Activated CD8-positive, alpha-beta T cell treated with anti-CD3 and anti-CD28 coated beads, Interleukin-2, amount 10 ng/mL, durations not matched to agents 7 days and 5 days (primary cell): ENCODE results near the gene C10orf90. TPM values are rescaled to one million over a fixed set of nuclear protein-coding genes. Genes with fewer than 3 reads are reported as not detected.

Experiments
- ATAC-seq: fragments of 150-1000 bp; cut with Tn5 transposase; one replicate; pipeline ENCODE4 v1.10.0; 2021; ENCODE audit warnings: moderate library complexity
- CTCF ChIA-PET: fragments of 350-600 bp; sonication (Branson Sonifier 250); formaldehyde crosslinking; loops from one replicate; lab custom pipeline; 2021; ENCODE audit warnings: antibody characterized with exemption; lab: Charles Lee
- POLR2A ChIA-PET: fragments of 350-600 bp; sonication (Branson Sonifier 250); formaldehyde crosslinking; loops from one replicate; lab custom pipeline; 2021; ENCODE audit warnings: antibody characterized with exemption; lab: Charles Lee
- DNase-seq: peaks from one replicate; pipeline ENCODE4 v3.0.0-alpha.2; 2020
- H3K27ac Mint-ChIP-seq: one replicate; pipeline ENCODE4 v1.8.0; 2021; ENCODE audit warnings: mild to moderate bottlenecking, mixed read lengths
- H3K27me3 Mint-ChIP-seq: one replicate; pipeline ENCODE4 v1.8.0; 2021; ENCODE audit warnings: low read depth, mixed read lengths
- H3K36me3 Mint-ChIP-seq: one replicate; pipeline ENCODE4 v1.8.0; 2021; ENCODE audit warnings: low read depth, mixed read lengths
- H3K4me1 Mint-ChIP-seq: one replicate; pipeline ENCODE4 v1.8.0; 2021; ENCODE audit warnings: low read depth, mixed read lengths
- H3K4me3 Mint-ChIP-seq: one replicate; pipeline ENCODE4 v1.8.0; 2021; ENCODE audit warnings: mild to moderate bottlenecking, mixed read lengths
- H3K9me3 Mint-ChIP-seq: one replicate; pipeline ENCODE4 v1.8.0; 2022; ENCODE audit warnings: mixed read lengths; ENCODE audit not compliant: insufficient read depth
- total RNA-seq, 2 experiments: library from RNA; stranded (reverse); gene quantifications; one replicate each; pipeline ENCODE4 v1.2.3, GENCODE V29; 2021

The C10orf90 gene
- total RNA-seq, 2 experiments from 2014 or later, result not detected

- ChIA-PET CTCF (no interaction called here), POLR2A (no interaction called here)
- Mint-ChIP-seq H3K4me1 (no peaks in the 10 kb centered on the region), H3K27ac (no peak overlapping the region), H3K36me3 (no peaks in the 10 kb centered on the region), H3K9me3 (peaks cover 10% of the 10 kb centered on the region), H3K4me3 (no peak overlapping the region), H3K27me3 (no peaks in the 10 kb centered on the region)
- no peak for ATAC-seq
- no peak for DNase-seq
Measured at GRCh38 chr10:126433351-126433750, 237.1 kb downstream of the C10orf90 start.

DNA sequence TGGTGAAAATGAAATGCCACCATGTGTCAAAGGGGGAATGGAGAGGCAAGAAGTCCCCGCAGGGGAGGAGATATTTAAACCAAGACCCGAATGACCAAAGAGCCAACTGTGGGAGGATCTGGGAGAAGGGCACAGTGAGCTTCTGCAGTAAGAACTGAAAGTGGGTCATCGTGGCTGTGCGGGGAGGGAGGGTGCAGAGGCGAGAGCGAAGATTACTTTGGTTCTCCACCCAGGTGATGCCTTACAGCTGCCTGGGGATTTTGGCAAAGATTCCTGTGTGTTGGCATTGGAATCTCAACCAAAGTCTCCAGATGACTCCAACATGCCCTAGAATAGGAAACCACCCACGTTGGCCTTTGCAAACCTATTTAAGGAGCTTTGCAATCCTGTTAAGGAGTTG, 238.0 kb downstream of the C10orf90 start:
- Mint-ChIP-seq H3K4me3 (no peak overlapping the region), H3K9me3 (peaks cover 10% of the 10 kb centered on the region), H3K4me1 (no peaks in the 10 kb centered on the region), H3K27me3 (no peaks in the 10 kb centered on the region), H3K36me3 (no peaks in the 10 kb centered on the region), H3K27ac (no peak overlapping the region)
- no peak for ATAC-seq
- ChIA-PET POLR2A (no interaction called here), CTCF (no interaction called here)
- no peak for DNase-seq

GRCh38 chr10:126431816-126432215, 238.7 kb downstream of the C10orf90 start:
- H3K27ac Mint-ChIP-seq, result no peak overlapping the region

GRCh38 chr10:126430512-126430911, 240.0 kb downstream of the C10orf90 start:
- Mint-ChIP-seq H3K27me3 (no peaks in the 10 kb centered on the region), H3K9me3 (peaks cover 4% of the 10 kb centered on the region), H3K36me3 (no peaks in the 10 kb centered on the region), H3K4me3 (no peak overlapping the region), H3K4me1 (no peaks in the 10 kb centered on the region), H3K27ac (no peak overlapping the region)
- no peak for ATAC-seq
- ChIA-PET CTCF (no interaction called here), POLR2A (no interaction called here)
- no peak for DNase-seq

More at GRCh38 chr10:126431816-126432215, 238.7 kb downstream of the C10orf90 start:
- H3K4me1 Mint-ChIP-seq, result no peaks in the 10 kb centered on the region
- POLR2A ChIA-PET, result no interaction called here
- CTCF ChIA-PET, result no interaction called here
- H3K4me3 Mint-ChIP-seq, result no peak overlapping the region
- DNase-seq (no peak), ATAC-seq (no peak)
- no peaks in the 10 kb centered on the region for H3K36me3 Mint-ChIP-seq
- H3K9me3 Mint-ChIP-seq, result peaks cover 5% of the 10 kb centered on the region
- no peaks in the 10 kb centered on the region for H3K27me3 Mint-ChIP-seq

DNA sequence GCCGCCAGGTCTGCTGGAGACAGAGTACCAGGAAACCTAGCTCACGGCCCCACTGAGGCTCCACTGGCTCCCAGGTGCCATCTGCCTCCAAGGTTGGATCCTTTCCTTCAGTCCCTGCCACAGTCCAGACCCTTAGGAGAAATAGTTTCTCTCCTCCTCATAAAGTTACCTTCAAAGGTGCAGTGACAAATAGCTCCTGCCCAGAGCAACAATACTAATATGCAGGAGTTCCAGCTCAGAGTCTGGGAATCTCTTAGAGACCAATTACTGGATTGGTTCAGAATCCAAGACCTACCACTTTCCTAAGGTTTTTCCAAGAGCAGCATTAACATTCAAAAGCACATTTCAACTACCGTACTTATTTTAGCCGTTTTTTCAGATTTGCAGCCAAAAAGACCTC, 241.2 kb downstream of the C10orf90 start:
- Mint-ChIP-seq H3K9me3 (peaks cover 12% of the 10 kb centered on the region), H3K4me3 (no peak overlapping the region), H3K4me1 (no peaks in the 10 kb centered on the region), H3K27me3 (no peaks in the 10 kb centered on the region), H3K27ac (no peak overlapping the region), H3K36me3 (no peaks in the 10 kb centered on the region)
- ATAC-seq, result no peak
- DNase-seq, result no peak
- CTCF ChIA-PET, result no interaction called here
- POLR2A ChIA-PET, result no interaction called here

DNA sequence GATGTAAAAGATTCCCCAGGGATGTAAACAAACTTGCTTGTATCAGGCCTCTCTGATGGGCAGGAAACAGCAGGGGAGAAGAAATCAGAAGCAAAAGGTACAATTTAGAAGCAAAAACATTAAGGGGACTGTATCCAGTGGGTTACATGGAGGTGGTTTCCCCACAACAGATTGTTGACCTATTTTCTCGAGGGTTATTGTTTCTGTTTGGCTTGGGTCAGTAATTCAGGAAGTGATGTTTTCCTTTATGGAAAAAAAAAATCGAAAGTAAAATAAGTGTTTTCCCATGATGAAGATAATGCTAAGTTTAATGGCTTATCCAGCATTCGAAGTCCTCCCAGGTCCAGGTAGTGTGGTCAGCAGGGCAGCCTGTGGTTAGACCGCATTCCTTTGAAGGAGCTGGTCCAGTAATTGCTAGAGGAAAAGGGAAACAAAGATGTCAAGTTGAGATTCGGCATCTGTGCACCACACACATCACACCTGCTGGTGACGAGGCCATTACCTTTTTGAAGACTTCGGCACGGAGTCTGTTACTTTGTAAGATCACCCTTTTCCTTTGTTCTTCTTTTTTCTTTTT, 244.9 kb downstream of the C10orf90 start:
- Mint-ChIP-seq H3K36me3 (no peaks in the 10 kb centered on the region), H3K27ac (no peak overlapping the region), H3K9me3 (peaks cover 22% of the 10 kb centered on the region), H3K4me3 (no peak overlapping the region), H3K27me3 (no peaks in the 10 kb centered on the region), H3K4me1 (no peaks in the 10 kb centered on the region)
- ChIA-PET CTCF (no interaction called here), POLR2A (no interaction called here)
- DNase-seq, result no peak
- ATAC-seq, result no peak

- Mint-ChIP-seq H3K36me3 (no peaks in the 10 kb centered on the region), H3K4me1 (no peaks in the 10 kb centered on the region), H3K9me3 (peaks cover 22% of the 10 kb centered on the region), H3K4me3 (no peak overlapping the region), H3K27me3 (no peaks in the 10 kb centered on the region), H3K27ac (no peak overlapping the region)
- ATAC-seq (no peak), DNase-seq (no peak)
- ChIA-PET POLR2A (no interaction called here), CTCF (no interaction called here)
Measured at GRCh38 chr10:126425032-126425431, 245.5 kb downstream of the C10orf90 start.

- no peak for DNase-seq
- ATAC-seq, result no peak
- H3K27me3 Mint-ChIP-seq, result no peaks in the 10 kb centered on the region
- H3K27ac Mint-ChIP-seq, result no peak overlapping the region
- H3K36me3 Mint-ChIP-seq, result no peaks in the 10 kb centered on the region
- no peak overlapping the region for H3K4me3 Mint-ChIP-seq
- ChIA-PET CTCF (no interaction called here), POLR2A (no interaction called here)
- peaks cover 25% of the 10 kb centered on the region for H3K9me3 Mint-ChIP-seq
- no peaks in the 10 kb centered on the region for H3K4me1 Mint-ChIP-seq
Measured at GRCh38 chr10:126423732-126424491, 246.6 kb downstream of the C10orf90 start.

DNA sequence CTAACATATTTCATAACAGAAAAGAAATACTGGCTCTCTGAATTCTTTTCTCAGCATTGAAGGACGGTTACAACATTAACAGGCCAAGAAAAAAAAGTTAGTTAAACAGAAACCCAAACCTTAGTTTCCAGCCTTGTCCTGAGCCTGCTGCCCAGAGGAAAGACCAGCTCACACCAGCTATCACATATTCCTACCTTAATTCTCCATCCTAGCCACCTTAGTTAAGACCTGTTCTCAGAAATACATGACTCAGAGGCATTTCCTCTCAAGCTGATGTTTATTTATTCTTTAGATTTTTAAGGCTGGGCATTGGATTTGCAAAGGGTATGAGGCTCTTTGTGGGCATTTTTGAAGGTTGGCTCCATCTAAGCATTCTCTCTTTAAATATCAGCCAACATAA, 247.9 kb downstream of the C10orf90 start:
- H3K27ac Mint-ChIP-seq, result no peak overlapping the region
- no peaks in the 10 kb centered on the region for H3K27me3 Mint-ChIP-seq
- ChIA-PET CTCF (no interaction called here), POLR2A (no interaction called here)
- no peaks in the 10 kb centered on the region for H3K36me3 Mint-ChIP-seq
- no peak overlapping the region for H3K4me3 Mint-ChIP-seq
- ATAC-seq (no peak), DNase-seq (no peak)
- H3K4me1 Mint-ChIP-seq, result no peaks in the 10 kb centered on the region
- H3K9me3 Mint-ChIP-seq, result peaks cover 25% of the 10 kb centered on the region

DNA sequence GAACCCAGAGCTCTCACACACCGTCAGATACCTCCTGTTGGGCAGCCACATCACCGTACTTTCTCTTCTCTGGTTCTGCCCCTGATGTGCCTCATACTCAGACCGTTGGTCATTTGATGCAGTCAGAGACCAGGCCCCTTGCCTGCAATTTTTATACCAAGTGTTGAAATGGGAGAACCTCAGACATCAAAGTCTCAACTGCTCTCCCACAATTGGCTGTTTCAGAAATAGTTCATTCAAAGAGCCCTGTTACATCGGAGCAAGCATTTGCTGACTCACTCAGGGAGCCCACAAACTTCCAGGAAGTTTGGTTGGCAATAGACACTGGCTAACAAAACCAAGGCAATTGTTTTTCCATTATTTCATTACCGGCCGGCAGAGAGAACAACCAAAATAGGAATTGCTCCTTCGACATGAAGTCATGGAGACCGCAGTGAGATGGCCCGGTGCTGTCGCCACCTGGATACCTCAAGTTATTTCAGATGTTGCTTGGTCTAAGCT, 248.7 kb downstream of the C10orf90 start:
- H3K36me3 Mint-ChIP-seq, result no peaks in the 10 kb centered on the region
- no peak for ATAC-seq
- H3K27me3 Mint-ChIP-seq, result no peaks in the 10 kb centered on the region
- H3K4me1 Mint-ChIP-seq, result no peaks in the 10 kb centered on the region
- ChIA-PET POLR2A (no interaction called here), CTCF (no interaction called here)
- H3K27ac Mint-ChIP-seq, result no peak overlapping the region
- peaks cover 25% of the 10 kb centered on the region for H3K9me3 Mint-ChIP-seq
- no peak for DNase-seq
- no peak overlapping the region for H3K4me3 Mint-ChIP-seq

DNA sequence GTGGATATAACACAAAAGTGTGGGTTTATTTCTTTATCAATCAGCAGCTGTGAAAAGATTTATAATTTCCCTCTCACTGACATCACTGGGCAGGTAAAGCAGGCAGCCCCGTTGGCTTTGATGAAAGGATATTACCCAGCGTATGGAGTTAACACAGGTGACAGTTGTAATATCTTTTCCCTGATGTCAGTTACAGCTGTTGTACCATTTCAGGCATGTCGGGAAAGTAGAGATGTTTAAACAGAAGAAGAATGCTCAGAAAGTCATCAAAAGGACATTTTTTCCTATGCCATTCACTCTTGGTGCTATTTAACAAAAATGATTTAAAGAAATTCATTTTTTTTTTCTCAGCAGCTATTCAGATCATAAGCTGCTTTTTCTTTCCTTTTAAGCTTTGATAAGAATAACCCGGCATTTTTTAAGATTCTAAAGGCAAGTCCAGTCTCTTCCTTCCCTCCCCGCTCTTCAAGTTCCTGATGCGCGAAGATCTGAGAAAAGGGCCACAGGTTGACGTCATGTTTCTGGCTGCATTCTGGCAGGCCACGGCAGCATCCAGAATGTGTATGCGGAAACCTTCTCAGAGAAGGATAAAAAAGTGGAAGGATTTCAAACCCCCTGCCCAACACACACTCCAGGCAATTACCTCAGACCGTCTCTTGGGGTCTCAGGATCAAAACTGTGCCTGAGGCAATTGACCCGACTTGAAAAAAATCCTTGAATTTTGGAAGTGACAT, 249.8 kb downstream of the C10orf90 start:
- POLR2A ChIA-PET, result no interaction called here
- Mint-ChIP-seq H3K27me3 (no peaks in the 10 kb centered on the region), H3K36me3 (no peaks in the 10 kb centered on the region), H3K4me3 (no peak overlapping the region), H3K9me3 (peaks cover 25% of the 10 kb centered on the region), H3K4me1 (no peaks in the 10 kb centered on the region), H3K27ac (no peak overlapping the region)
- DNase-seq (no peak), ATAC-seq (no peak)
- CTCF ChIA-PET, result no interaction called here

- no peaks in the 10 kb centered on the region for H3K36me3 Mint-ChIP-seq
- POLR2A ChIA-PET, result no interaction called here
- H3K4me3 Mint-ChIP-seq, result no peak overlapping the region
- H3K4me1 Mint-ChIP-seq, result no peaks in the 10 kb centered on the region
- ATAC-seq (no peak), DNase-seq (no peak)
- H3K27me3 Mint-ChIP-seq, result no peaks in the 10 kb centered on the region
- no peak overlapping the region for H3K27ac Mint-ChIP-seq
- CTCF ChIA-PET, result no interaction called here
- peaks cover 7% of the 10 kb centered on the region for H3K9me3 Mint-ChIP-seq
Measured at GRCh38 chr10:126417220-126417825, 253.2 kb downstream of the C10orf90 start.
